ENCODE measurements around the gene UNC13D. TPM values are rescaled to one million over a fixed set of nuclear protein-coding genes. Genes with fewer than 3 reads are reported as not detected.

Gene UNC13D
- total and polyA plus RNA-seq, 8 donors: 6.4 to 45.5 (median 18.2) TPM

- Histone ChIP-seq H3K9me3 (no peaks in the 10 kb centered on the region), H3K27ac (no peak overlapping the region), H3K36me3 (peaks cover 11 to 53% (median 32%) of the 10 kb centered on the region in 4 donors), H3K4me3 (no peak overlapping the region), H3K27me3 (no peaks in the 10 kb centered on the region), H3K4me1 (peaks cover 15 to 43% (median 22%) of the 10 kb centered on the region in 4 donors)
- 72 to 77% (median 74%) methylated on average over 6 to 7 of the region's 7 CpGs for WGBS, 5 donors
- no peak for DNase-seq
- intact Hi-C loops (cut with DNase I; ENCODE audit: low total_unique reads): no loop called here
- TF ChIP-seq POLR2A (IDR thresholded peaks at IDR 0.05): no peak
- no peak for TF ChIP-seq POLR2AphosphoS5 (IDR thresholded peaks at IDR 0.05)
- no peak for TF ChIP-seq CTCF (IDR thresholded peaks at IDR 0.05)
- TF ChIP-seq EP300 (IDR thresholded peaks at IDR 0.05): no peak
These were observed 3.4 kb downstream of the UNC13D start for GRCh38 chr17:75840799-75841164.

GRCh38 chr17:75839942-75840798 lies 4.0 kb downstream of the UNC13D start:
- Histone ChIP-seq H3K27ac (no peak overlapping the region), H3K9me3 (no peaks in the 10 kb centered on the region), H3K4me3 (no peak overlapping the region), H3K36me3 (peaks cover 11 to 58% (median 35%) of the 10 kb centered on the region in 4 donors), H3K27me3 (no peaks in the 10 kb centered on the region), H3K4me1 (peaks cover 9 to 43% (median 22%) of the 10 kb centered on the region in 4 donors)
- TF ChIP-seq POLR2A (IDR thresholded peaks at IDR 0.05): no peak
- TF ChIP-seq POLR2AphosphoS5 (IDR thresholded peaks at IDR 0.05): no peak
- TF ChIP-seq CTCF (IDR thresholded peaks at IDR 0.05): no peak
- TF ChIP-seq EP300 (IDR thresholded peaks at IDR 0.05): no peak
- intact Hi-C loops (cut with DNase I; ENCODE audit: low total_unique reads): no loop called here
- no peak for DNase-seq
- WGBS, 5 donors: 89 to 93% (median 90%) methylated on average over 25 to 36 of the region's 36 CpGs

- H3K9me3 ChIP-seq: no peaks in the 10 kb centered on the region
- no peak overlapping the region for H3K4me3 ChIP-seq
- peaks cover 19 to 75% (median 52%) of the 10 kb centered on the region in 4 donors for H3K36me3 ChIP-seq
- WGBS, 5 donors: 88 to 95% (median 90%) methylated on average over 15 of the region's 15 CpGs
- no peaks in the 10 kb centered on the region for H3K27me3 ChIP-seq
- no peak for DNase-seq
- H3K4me1 ChIP-seq: peaks cover 0 to 35% (median 9%) of the 10 kb centered on the region in 4 donors
- TF ChIP-seq POLR2A (IDR thresholded peaks at IDR 0.05) (no peak), POLR2AphosphoS5 (IDR thresholded peaks at IDR 0.05) (no peak), CTCF (IDR thresholded peaks at IDR 0.05) (no peak), EP300 (IDR thresholded peaks at IDR 0.05) (no peak)
- H3K27ac ChIP-seq: no peak overlapping the region
- intact Hi-C loops (cut with DNase I; ENCODE audit: low total_unique reads): no loop called here
These were observed 5.8 kb downstream of the UNC13D start for GRCh38 chr17:75838410-75838809.

GRCh38 chr17:75837899-75838298 lies 6.3 kb downstream of the UNC13D start:
- no peak for DNase-seq
- no peak overlapping the region for H3K4me3 ChIP-seq
- H3K27me3 ChIP-seq: no peaks in the 10 kb centered on the region
- WGBS, 5 donors: 55 to 72% (median 63%) methylated on average over 6 to 7 of the region's 7 CpGs
- TF ChIP-seq CTCF (IDR thresholded peaks at IDR 0.05) (no peak), POLR2A (IDR thresholded peaks at IDR 0.05) (no peak), EP300 (IDR thresholded peaks at IDR 0.05) (no peak), POLR2AphosphoS5 (IDR thresholded peaks at IDR 0.05) (no peak)
- H3K27ac ChIP-seq: no peak overlapping the region
- H3K4me1 ChIP-seq: peaks cover 0 to 35% (median 9%) of the 10 kb centered on the region in 4 donors
- no peaks in the 10 kb centered on the region for H3K9me3 ChIP-seq
- intact Hi-C loops (cut with DNase I; ENCODE audit: low total_unique reads): no loop called here
- peaks cover 19 to 78% (median 52%) of the 10 kb centered on the region in 4 donors for H3K36me3 ChIP-seq
